GM12878 (cell line): ENCODE measurements around the gene CHSY3.

Experiments
- EZH2 ChIP-seq: IDR thresholded peaks from 2 replicates; pipeline ENCODE4 v1.6.1; 2012; ENCODE audit warnings: low read depth, mild to moderate bottlenecking, control low read depth, inconsistent platforms, low read length, borderline replicate concordance; ENCODE audit not compliant: control insufficient read depth
- RAD21 ChIP-seq: IDR thresholded peaks from 2 replicates; pipeline ENCODE4 v1.6.1; 2011; ENCODE audit warnings: mild to moderate bottlenecking, low read depth, low read length, moderate library complexity; ENCODE audit not compliant: insufficient read depth
- TF ChIP-seq, protein P1 (sequence below), 3 experiments: IDR thresholded peaks in 2 of 3; conservative IDR thresholded peaks in 1 of 3; 2 replicates each; pipeline ENCODE4 v1.5.1; 2011; ENCODE audit warnings: low read depth in 3 of 3, low read length in 3 of 3, mild to moderate bottlenecking in 3 of 3, control low read depth in 2 of 3, moderate library complexity in 2 of 3, inconsistent platforms in 1 of 3, mixed read lengths in 1 of 3; ENCODE audit not compliant: control insufficient read depth in 2 of 3, insufficient read depth in 1 of 3; ENCODE audit errors: extremely low read depth in 1 of 3
- TF ChIP-seq, protein P2 (sequence below): fragments of 450-650 bp; IDR thresholded peaks from 2 replicates; pipeline ENCODE4 v1.6.1; 2018; ENCODE audit warnings: mild to moderate bottlenecking, low read depth, moderate library complexity; ENCODE audit not compliant: partially characterized antibody

DNA sequence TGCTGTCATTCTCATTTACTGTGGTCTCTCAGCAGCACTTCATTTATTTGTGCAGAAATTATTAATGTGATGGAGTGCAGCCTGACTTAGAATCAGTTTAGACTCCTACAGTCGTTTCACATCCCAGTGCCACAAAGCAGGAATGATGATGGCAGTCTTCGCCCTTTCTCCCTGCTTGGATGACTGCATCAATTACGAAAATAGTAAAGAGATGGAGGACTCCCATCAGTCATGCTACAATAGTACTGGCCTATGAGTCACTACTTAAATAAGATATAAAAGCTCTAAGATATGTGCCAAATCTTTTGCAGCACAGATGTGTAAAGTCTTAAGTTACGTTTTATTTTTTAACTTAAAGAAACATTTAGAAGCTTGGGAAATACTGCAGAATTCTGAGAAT lies 263.9 kb downstream of the CHSY3 start:
- TF ChIP-seq, protein P1, sequence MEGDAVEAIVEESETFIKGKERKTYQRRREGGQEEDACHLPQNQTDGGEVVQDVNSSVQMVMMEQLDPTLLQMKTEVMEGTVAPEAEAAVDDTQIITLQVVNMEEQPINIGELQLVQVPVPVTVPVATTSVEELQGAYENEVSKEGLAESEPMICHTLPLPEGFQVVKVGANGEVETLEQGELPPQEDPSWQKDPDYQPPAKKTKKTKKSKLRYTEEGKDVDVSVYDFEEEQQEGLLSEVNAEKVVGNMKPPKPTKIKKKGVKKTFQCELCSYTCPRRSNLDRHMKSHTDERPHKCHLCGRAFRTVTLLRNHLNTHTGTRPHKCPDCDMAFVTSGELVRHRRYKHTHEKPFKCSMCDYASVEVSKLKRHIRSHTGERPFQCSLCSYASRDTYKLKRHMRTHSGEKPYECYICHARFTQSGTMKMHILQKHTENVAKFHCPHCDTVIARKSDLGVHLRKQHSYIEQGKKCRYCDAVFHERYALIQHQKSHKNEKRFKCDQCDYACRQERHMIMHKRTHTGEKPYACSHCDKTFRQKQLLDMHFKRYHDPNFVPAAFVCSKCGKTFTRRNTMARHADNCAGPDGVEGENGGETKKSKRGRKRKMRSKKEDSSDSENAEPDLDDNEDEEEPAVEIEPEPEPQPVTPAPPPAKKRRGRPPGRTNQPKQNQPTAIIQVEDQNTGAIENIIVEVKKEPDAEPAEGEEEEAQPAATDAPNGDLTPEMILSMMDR (IDR thresholded peaks at IDR 0.05 in 2 of 3, conservative IDR thresholded peaks at IDR 0.05 in 1 of 3; ENCODE audit: control insufficient read depth in 2 of 3, extremely low read depth in 1 of 3, insufficient read depth in 1 of 3, low read depth in 3 of 3, low read length in 3 of 3), result no peak
- TF ChIP-seq EZH2 (no peak), RAD21 (no peak)
- TF ChIP-seq, protein P2, sequence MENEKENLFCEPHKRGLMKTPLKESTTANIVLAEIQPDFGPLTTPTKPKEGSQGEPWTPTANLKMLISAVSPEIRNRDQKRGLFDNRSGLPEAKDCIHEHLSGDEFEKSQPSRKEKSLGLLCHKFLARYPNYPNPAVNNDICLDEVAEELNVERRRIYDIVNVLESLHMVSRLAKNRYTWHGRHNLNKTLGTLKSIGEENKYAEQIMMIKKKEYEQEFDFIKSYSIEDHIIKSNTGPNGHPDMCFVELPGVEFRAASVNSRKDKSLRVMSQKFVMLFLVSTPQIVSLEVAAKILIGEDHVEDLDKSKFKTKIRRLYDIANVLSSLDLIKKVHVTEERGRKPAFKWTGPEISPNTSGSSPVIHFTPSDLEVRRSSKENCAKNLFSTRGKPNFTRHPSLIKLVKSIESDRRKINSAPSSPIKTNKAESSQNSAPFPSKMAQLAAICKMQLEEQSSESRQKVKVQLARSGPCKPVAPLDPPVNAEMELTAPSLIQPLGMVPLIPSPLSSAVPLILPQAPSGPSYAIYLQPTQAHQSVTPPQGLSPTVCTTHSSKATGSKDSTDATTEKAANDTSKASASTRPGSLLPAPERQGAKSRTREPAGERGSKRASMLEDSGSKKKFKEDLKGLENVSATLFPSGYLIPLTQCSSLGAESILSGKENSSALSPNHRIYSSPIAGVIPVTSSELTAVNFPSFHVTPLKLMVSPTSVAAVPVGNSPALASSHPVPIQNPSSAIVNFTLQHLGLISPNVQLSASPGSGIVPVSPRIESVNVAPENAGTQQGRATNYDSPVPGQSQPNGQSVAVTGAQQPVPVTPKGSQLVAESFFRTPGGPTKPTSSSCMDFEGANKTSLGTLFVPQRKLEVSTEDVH, result no peak
